HepG2 (cell line): ENCODE results near the gene FAM118A. TPM values are rescaled to one million over a fixed set of nuclear protein-coding genes. Genes with fewer than 3 reads are reported as not detected.

Experiments used
- BHLHE40 ChIP-seq: IDR thresholded peaks from 2 replicates; pipeline ENCODE4 v1.6.1; 2011; ENCODE audit warnings: low read length, improper control_type of control experiment
- CCDC6 ChIP-seq: sonication (generic); formaldehyde crosslinking; IDR thresholded peaks from 2 replicates; pipeline ENCODE4 v1.8.1; 2022; ENCODE audit warnings: mild to moderate bottlenecking, missing genetic modification reagents, moderate library complexity
- KAT2B ChIP-seq: fragments of 150-350 bp; IDR thresholded peaks from 2 replicates; pipeline ENCODE4 v1.6.1; 2014; ENCODE audit warnings: low read depth, low read length, borderline replicate concordance
- KDM6A ChIP-seq: IDR thresholded peaks from 2 replicates; pipeline ENCODE4 v1.6.1; 2016; ENCODE audit warnings: low read depth
- LCORL ChIP-seq, 2 experiments: fragments of 450-650 bp in 1 of 2; sonication (generic) in 1 of 2; formaldehyde crosslinking in 1 of 2; IDR thresholded peaks; 2 replicates each; pipeline versions ENCODE4 v1.5.0 to v1.6.1; 2017 to 2020; ENCODE audit warnings: antibody characterized with exemption in 1 of 2, missing genetic modification reagents in 1 of 2
- MAZ ChIP-seq, 2 experiments: sonication (generic) in 1 of 2; formaldehyde crosslinking in 1 of 2; IDR thresholded peaks; 2 replicates each; pipeline versions ENCODE4 v1.5.0 to v1.6.1; 2012 to 2020; ENCODE audit warnings: low read depth in 2 of 2, mild to moderate bottlenecking in 2 of 2, borderline replicate concordance in 1 of 2, improper control_type of control experiment in 1 of 2, low read length in 1 of 2, missing genetic modification reagents in 1 of 2, moderate library complexity in 1 of 2
- MBNL3 ChIP-seq: fragments of 250-450 bp; sonication (Bioruptor Pico); conservative IDR thresholded peaks from 2 replicates; pipeline ENCODE4 v1.8.0; 2022; ENCODE audit warnings: mild to moderate bottlenecking, inconsistent platforms
- NFIB ChIP-seq: sonication (generic); formaldehyde crosslinking; IDR thresholded peaks from 2 replicates; pipeline ENCODE4 v1.9.0; 2021; ENCODE audit warnings: missing genetic modification reagents, mild to moderate bottlenecking, borderline replicate concordance
- NFYC ChIP-seq: IDR thresholded peaks from 2 replicates; pipeline ENCODE4 v1.6.1; 2016; ENCODE audit warnings: missing genetic modification reagents, missing compliant biosample characterization
- POLR2G ChIP-seq: fragments of 200-400 bp; formaldehyde crosslinking; IDR thresholded peaks from 2 replicates; pipeline ENCODE4 v1.6.1; 2018; ENCODE audit warnings: mild to moderate bottlenecking, low read depth, low read length, moderate library complexity
- RAD21 ChIP-seq: fragments of 450-650 bp; formaldehyde crosslinking; IDR thresholded peaks from 2 replicates; pipeline ENCODE4 v1.5.0; 2020; ENCODE audit warnings: mild to moderate bottlenecking
- SMAD1 ChIP-seq: sonication (generic); formaldehyde crosslinking; IDR thresholded peaks from 2 replicates; pipeline ENCODE4 v1.4.0; 2020; ENCODE audit warnings: missing genetic modification reagents, low read depth, mild to moderate bottlenecking, borderline replicate concordance
- SNRNP70 ChIP-seq: fragments of 200-400 bp; formaldehyde crosslinking; IDR thresholded peaks from 2 replicates; pipeline ENCODE4 v1.6.1; 2017; ENCODE audit warnings: mild to moderate bottlenecking, low read depth, low read length, moderate library complexity
- SRSF4 ChIP-seq: fragments of 200-400 bp; formaldehyde crosslinking; IDR thresholded peaks from one replicate; pipeline ENCODE4 v1.6.1; 2018; ENCODE audit warnings: mild to moderate bottlenecking, low read depth, low read length, moderate library complexity; ENCODE audit not compliant: poor library complexity, severe bottlenecking
- TBL1XR1 ChIP-seq: fragments of 150-350 bp; IDR thresholded peaks from 2 replicates; pipeline ENCODE4 v1.6.1; 2014; ENCODE audit warnings: borderline replicate concordance, low read length; ENCODE audit not compliant: partially characterized antibody
- U2AF1 ChIP-seq: fragments of 200-400 bp; formaldehyde crosslinking; optimal IDR thresholded peaks from 2 replicates; pipeline ENCODE3; 2017; ENCODE audit warnings: mild to moderate bottlenecking, low read depth, low read length
- ZNF101 ChIP-seq: sonication (generic); formaldehyde crosslinking; IDR thresholded peaks from 2 replicates; pipeline ENCODE4 v1.4.0; 2020; ENCODE audit warnings: mild to moderate bottlenecking, low read depth, missing genetic modification reagents, borderline replicate concordance
- ZNF335 ChIP-seq: sonication (generic); formaldehyde crosslinking; IDR thresholded peaks from 2 replicates; pipeline ENCODE4 v1.4.0; 2020; ENCODE audit warnings: missing genetic modification reagents
- ZNF614 ChIP-seq: IDR thresholded peaks from 2 replicates; pipeline ENCODE4 v1.6.1; 2018; ENCODE audit warnings: missing biosample characterization, missing genetic modification reagents, inconsistent platforms, borderline replicate concordance
- ZNF724P ChIP-seq: sonication (generic); formaldehyde crosslinking; IDR thresholded peaks from 2 replicates; pipeline ENCODE4 v1.8.0; 2022; ENCODE audit warnings: missing genetic modification reagents, borderline replicate concordance
- ZNF761 ChIP-seq: sonication (generic); formaldehyde crosslinking; conservative IDR thresholded peaks from 2 replicates; pipeline ENCODE4 v1.4.0; 2020; ENCODE audit warnings: mild to moderate bottlenecking, missing genetic modification reagents
- polyA plus RNA-seq, 8 experiments: library from polyadenylated mRNA; depleted of rRNA in 3 of 8; stranded (reverse) in 7 of 8; unstranded in 1 of 8; fragments of >200 nt; fragmentation: Illumina TruSeq in 4 of 8; extraction: Trizol in 4 of 8; gene quantifications; 2 replicates each; pipeline versions ENCODE4 v1.2.1 to v1.2.3, GENCODE V29; 2011 to 2016; ENCODE audit warnings: low read depth in 4 of 8, missing spikeins in 1 of 8, mixed read lengths in 1 of 8; ENCODE audit not compliant: insufficient read depth in 1 of 8
- total RNA-seq, 5 experiments: library from RNA; depleted of rRNA; stranded (reverse); fragments of >200 nt; fragmentation: Illumina TruSeq; extraction: Trizol; gene quantifications; 2 replicates each; pipeline ENCODE4 v1.2.3, GENCODE V29; 2016; ENCODE audit warnings: low read depth in 1 of 5
- TF ChIP-seq, protein P1 (sequence below): sonication (generic); formaldehyde crosslinking; IDR thresholded peaks from 2 replicates; pipeline ENCODE4 v1.4.0; 2020; ENCODE audit warnings: missing genetic modification reagents
- TF ChIP-seq, protein P2 (sequence below): sonication (generic); formaldehyde crosslinking; IDR thresholded peaks from 2 replicates; pipeline ENCODE4 v1.5.0; 2020; ENCODE audit warnings: missing genetic modification reagents
- TF ChIP-seq, protein P3 (sequence below): IDR thresholded peaks from 2 replicates; pipeline ENCODE4 v1.6.1; 2016; ENCODE audit warnings: low read depth, borderline replicate concordance

The FAM118A gene
- total and polyA plus RNA-seq, 2 of the 13 experiments (the other 11 are each of a cell fraction or from before 2014, with no cell fraction given) = 36.7 to 48.2 TPM

DNA sequence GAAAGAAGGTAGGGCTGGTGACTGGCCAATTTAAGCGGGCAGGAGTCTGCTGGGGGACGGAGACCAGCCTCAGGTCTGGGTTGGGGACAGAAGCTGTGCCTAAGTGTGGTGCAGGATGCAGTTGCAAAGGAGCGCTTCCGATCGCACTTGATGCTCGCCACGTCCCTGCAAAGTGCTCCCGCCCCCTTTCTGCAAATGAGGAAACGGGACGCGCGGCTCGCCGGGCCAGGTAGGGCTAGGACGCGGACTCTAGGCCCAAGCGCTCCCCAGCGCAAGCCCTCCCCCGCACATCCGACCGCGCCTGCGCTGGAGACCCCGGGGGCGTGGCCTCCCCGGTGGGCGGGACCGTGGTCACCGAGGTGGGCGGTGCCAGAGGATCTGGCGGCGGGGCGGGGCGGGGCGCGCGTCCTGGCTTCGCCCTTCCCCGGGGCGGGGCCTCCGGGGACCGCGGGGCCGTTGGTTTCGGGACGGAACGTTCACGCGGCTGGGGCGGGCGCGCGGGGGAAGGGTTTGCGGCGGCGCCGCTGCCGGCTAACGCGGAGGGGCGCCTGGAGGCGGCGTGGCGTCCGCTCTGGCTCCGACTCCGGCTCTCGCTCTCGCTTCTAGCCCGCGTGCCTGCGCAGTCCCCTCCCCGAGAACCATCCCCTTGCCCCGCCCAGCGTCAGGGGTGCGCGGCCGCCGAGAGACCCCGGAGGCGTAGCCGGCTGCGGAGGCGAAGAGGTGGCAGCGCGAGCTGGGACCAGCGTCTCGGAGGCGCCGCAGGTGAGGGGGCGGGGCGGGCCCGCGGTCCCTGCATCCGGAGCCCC, at the start of gene FAM118A (continued):
- TF ChIP-seq ZNF614 (CRISPR knock-in tag) (0 out of 2 replicates have a peak, but pooled peaks have one; percentile 44), POLR2G (peak; percentile 70), KDM6A (CRISPR knock-in tag) (no peak), ZNF101 (CRISPR knock-in tag) (no peak), SMAD1 (no peak; the same call in 1 of the 2 replicates), SNRNP70 (no peak), SRSF4 (no peak), ZNF761 (CRISPR knock-in tag) (0 out of 2 replicates have a peak, but pooled peaks have one; percentile 30), LCORL (IDR thresholded peaks at IDR 0.05) (no peak), LCORL (CRISPR knock-in tag; IDR thresholded peaks at IDR 0.05) (peak; percentile 79), U2AF1 (no peak), NFYC (CRISPR knock-in tag) (peak; percentile 19; the same call in 1 of the 2 replicates), ZNF724P (CRISPR knock-in tag) (no peak), MBNL3 (CRISPR knock-in tag) (no peak), BHLHE40 (no peak; the same call in 1 of the 2 replicates), TBL1XR1 (peak; percentile 25), ZNF335 (CRISPR knock-in tag) (no peak), NFIB (CRISPR knock-in tag) (no peak), KAT2B (no peak), MAZ (IDR thresholded peaks at IDR 0.05; ENCODE audit: borderline replicate concordance, low read depth, low read length) (peak; percentile 80), MAZ (CRISPR knock-in tag; IDR thresholded peaks at IDR 0.05; ENCODE audit: low read depth) (peak; percentile 92), CCDC6 (peak; percentile 79; the same call in 1 of the 2 replicates), RAD21 (CRISPR knock-in tag) (peak; percentile 70)
- TF ChIP-seq, protein P1, sequence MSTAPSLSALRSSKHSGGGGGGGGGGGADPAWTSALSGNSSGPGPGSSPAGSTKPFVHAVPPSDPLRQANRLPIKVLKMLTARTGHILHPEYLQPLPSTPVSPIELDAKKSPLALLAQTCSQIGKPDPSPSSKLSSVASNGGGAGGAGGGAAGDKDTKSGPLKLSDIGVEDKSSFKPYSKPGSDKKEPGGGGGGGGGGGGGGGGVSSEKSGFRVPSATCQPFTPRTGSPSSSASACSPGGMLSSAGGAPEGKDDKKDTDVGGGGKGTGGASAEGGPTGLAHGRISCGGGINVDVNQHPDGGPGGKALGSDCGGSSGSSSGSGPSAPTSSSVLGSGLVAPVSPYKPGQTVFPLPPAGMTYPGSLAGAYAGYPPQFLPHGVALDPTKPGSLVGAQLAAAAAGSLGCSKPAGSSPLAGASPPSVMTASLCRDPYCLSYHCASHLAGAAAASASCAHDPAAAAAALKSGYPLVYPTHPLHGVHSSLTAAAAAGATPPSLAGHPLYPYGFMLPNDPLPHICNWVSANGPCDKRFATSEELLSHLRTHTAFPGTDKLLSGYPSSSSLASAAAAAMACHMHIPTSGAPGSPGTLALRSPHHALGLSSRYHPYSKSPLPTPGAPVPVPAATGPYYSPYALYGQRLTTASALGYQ = peak; percentile 68; the same call in 1 of the 2 replicates
- TF ChIP-seq, protein P2, sequence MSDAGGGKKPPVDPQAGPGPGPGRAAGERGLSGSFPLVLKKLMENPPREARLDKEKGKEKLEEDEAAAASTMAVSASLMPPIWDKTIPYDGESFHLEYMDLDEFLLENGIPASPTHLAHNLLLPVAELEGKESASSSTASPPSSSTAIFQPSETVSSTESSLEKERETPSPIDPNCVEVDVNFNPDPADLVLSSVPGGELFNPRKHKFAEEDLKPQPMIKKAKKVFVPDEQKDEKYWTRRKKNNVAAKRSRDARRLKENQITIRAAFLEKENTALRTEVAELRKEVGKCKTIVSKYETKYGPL = 0 out of 2 replicates have a peak, but pooled peaks have one; percentile 47
- TF ChIP-seq, protein P3, sequence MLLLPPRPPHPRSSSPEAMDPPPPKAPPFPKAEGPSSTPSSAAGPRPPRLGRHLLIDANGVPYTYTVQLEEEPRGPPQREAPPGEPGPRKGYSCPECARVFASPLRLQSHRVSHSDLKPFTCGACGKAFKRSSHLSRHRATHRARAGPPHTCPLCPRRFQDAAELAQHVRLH (CRISPR knock-in tag) = peak; percentile 53; the same call in 1 of the 2 replicates
